K562 (cell line): ENCODE data around the gene UGT1A3. TPM values are rescaled to one million over a fixed set of nuclear protein-coding genes. Genes with fewer than 3 reads are reported as not detected.

Source experiments
- ATF2 ChIP-seq: sonication (generic); formaldehyde crosslinking; IDR thresholded peaks from 2 replicates; pipeline ENCODE4 v1.8.1; 2022; ENCODE audit warnings: missing genetic modification reagents
- E2F1 ChIP-seq: sonication (generic); formaldehyde crosslinking; IDR thresholded peaks from 2 replicates; pipeline ENCODE4 v1.8.1; 2023; ENCODE audit warnings: mild to moderate bottlenecking, missing genetic modification reagents, moderate library complexity
- IRF2 ChIP-seq: sonication (generic); formaldehyde crosslinking; IDR thresholded peaks from 2 replicates; pipeline ENCODE4 v1.8.1; 2022; ENCODE audit warnings: mild to moderate bottlenecking, missing genetic modification reagents
- JUND ChIP-seq, 2 experiments: IDR thresholded peaks; 2 replicates in 1 of 2; 3 replicates in 1 of 2; pipeline ENCODE4 v1.6.1; 2011; ENCODE audit warnings: borderline replicate concordance in 2 of 2, low read depth in 2 of 2, low read length in 2 of 2, improper control_type of control experiment in 1 of 2, missing biosample characterization in 1 of 2, missing genetic modification characterization in 1 of 2, missing genetic modification reagents in 1 of 2
- PML ChIP-seq: IDR thresholded peaks from 2 replicates; pipeline ENCODE4 v1.6.1; 2012; ENCODE audit warnings: low read length, inconsistent platforms
- SAFB ChIP-seq: fragments of 200-400 bp; formaldehyde crosslinking; IDR thresholded peaks from 2 replicates; pipeline ENCODE4 v1.6.1; 2017; ENCODE audit warnings: low read depth, low read length, borderline replicate concordance
- SIRT6 ChIP-seq: IDR thresholded peaks from one replicate; pipeline ENCODE4 v1.6.1; 2012; ENCODE audit warnings: low read depth, mild to moderate bottlenecking, control low read depth, inconsistent platforms, low read length, moderate library complexity
- STAT5B ChIP-seq: fragments of 250-450 bp; sonication (Bioruptor Pico); IDR thresholded peaks from 2 replicates; pipeline ENCODE4 v1.8.0; 2021; ENCODE audit warnings: mild to moderate bottlenecking, inconsistent platforms
- TGIF2 ChIP-seq: sonication (generic); formaldehyde crosslinking; IDR thresholded peaks from 2 replicates; pipeline ENCODE4 v1.8.1; 2022; ENCODE audit warnings: mild to moderate bottlenecking, missing genetic modification reagents, moderate library complexity
- ZKSCAN3 ChIP-seq: fragments of 250-450 bp; sonication (Bioruptor Pico); IDR thresholded peaks from 2 replicates; pipeline ENCODE4 v1.4.0; 2020
- ZNF384 ChIP-seq: IDR thresholded peaks from 2 replicates; pipeline ENCODE4 v1.6.1; 2012; ENCODE audit warnings: low read depth, low read length, improper control_type of control experiment
- ZNF445 ChIP-seq: fragments of 250-450 bp; sonication (Bioruptor Pico); IDR thresholded peaks from 2 replicates; pipeline ENCODE4 v1.4.0; 2020; ENCODE audit warnings: low read depth, mild to moderate bottlenecking, moderate library complexity
- ZNF696 ChIP-seq: fragments of 250-450 bp; sonication (Bioruptor Pico); conservative IDR thresholded peaks from 2 replicates; pipeline ENCODE4 v1.4.0; 2020; ENCODE audit warnings: mild to moderate bottlenecking, moderate library complexity
- ZNF778 ChIP-seq: fragments of 450-650 bp; formaldehyde crosslinking; IDR thresholded peaks from 2 replicates; pipeline ENCODE4 v1.4.0; 2020; ENCODE audit warnings: mild to moderate bottlenecking, moderate library complexity
- ZNF785 ChIP-seq: fragments of 250-450 bp; sonication (Bioruptor Pico); IDR thresholded peaks from 2 replicates; pipeline ENCODE4 v1.4.0; 2020; ENCODE audit warnings: mild to moderate bottlenecking
- polyA plus RNA-seq, 8 experiments: library from polyadenylated mRNA; depleted of rRNA in 4 of 8; stranded (reverse) in 5 of 8; unstranded in 3 of 8; fragments of >200 nt; fragmentation: Nextera tagmentation in 2 of 8; fragmentation: Illumina TruSeq in 1 of 8; extraction: Ambion mirVana in 2 of 8; extraction: Trizol in 1 of 8; gene quantifications; 2 replicates each; pipeline versions ENCODE4 v1.2.1 to v1.2.3, GENCODE V29; 2011 to 2014; ENCODE audit warnings: inconsistent platforms in 1 of 8, missing spikeins in 1 of 8
- total RNA-seq, 7 experiments: library from RNA; depleted of rRNA in 6 of 7; stranded (reverse); fragments of >200 nt in 6 of 7; fragmentation: Illumina TruSeq in 2 of 7; extraction: Trizol in 2 of 7; gene quantifications; 2 replicates each; pipeline versions ENCODE4 v1.2.1 to v1.2.3, GENCODE V29; 2011 to 2021; ENCODE audit warnings: low replicate concordance in 1 of 7
- TF ChIP-seq, protein P1 (sequence below): fragments of 250-450 bp; sonication (Bioruptor Pico); IDR thresholded peaks from 2 replicates; pipeline ENCODE4 v1.5.0; 2020; ENCODE audit warnings: mild to moderate bottlenecking, borderline replicate concordance
- TF ChIP-seq, protein P2 (sequence below): fragments of 250-450 bp; sonication (Bioruptor Pico); IDR thresholded peaks from 2 replicates; pipeline ENCODE4 v1.5.0; 2022; ENCODE audit warnings: mild to moderate bottlenecking

UGT1A3 gene
- total and polyA plus RNA-seq, 9 of the 15 experiments (the other 6 are each of a cell fraction or from before 2014, with no cell fraction given): not detected

GRCh38 chr2:233700028-233700635 lies 28.7 kb upstream of the UGT1A3 start (continued):
- TF ChIP-seq, protein P1, sequence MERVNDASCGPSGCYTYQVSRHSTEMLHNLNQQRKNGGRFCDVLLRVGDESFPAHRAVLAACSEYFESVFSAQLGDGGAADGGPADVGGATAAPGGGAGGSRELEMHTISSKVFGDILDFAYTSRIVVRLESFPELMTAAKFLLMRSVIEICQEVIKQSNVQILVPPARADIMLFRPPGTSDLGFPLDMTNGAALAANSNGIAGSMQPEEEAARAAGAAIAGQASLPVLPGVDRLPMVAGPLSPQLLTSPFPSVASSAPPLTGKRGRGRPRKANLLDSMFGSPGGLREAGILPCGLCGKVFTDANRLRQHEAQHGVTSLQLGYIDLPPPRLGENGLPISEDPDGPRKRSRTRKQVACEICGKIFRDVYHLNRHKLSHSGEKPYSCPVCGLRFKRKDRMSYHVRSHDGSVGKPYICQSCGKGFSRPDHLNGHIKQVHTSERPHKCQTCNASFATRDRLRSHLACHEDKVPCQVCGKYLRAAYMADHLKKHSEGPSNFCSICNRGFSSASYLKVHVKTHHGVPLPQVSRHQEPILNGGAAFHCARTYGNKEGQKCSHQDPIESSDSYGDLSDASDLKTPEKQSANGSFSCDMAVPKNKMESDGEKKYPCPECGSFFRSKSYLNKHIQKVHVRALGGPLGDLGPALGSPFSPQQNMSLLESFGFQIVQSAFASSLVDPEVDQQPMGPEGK (CRISPR knock-in tag): no peak
- TF ChIP-seq, protein P2, sequence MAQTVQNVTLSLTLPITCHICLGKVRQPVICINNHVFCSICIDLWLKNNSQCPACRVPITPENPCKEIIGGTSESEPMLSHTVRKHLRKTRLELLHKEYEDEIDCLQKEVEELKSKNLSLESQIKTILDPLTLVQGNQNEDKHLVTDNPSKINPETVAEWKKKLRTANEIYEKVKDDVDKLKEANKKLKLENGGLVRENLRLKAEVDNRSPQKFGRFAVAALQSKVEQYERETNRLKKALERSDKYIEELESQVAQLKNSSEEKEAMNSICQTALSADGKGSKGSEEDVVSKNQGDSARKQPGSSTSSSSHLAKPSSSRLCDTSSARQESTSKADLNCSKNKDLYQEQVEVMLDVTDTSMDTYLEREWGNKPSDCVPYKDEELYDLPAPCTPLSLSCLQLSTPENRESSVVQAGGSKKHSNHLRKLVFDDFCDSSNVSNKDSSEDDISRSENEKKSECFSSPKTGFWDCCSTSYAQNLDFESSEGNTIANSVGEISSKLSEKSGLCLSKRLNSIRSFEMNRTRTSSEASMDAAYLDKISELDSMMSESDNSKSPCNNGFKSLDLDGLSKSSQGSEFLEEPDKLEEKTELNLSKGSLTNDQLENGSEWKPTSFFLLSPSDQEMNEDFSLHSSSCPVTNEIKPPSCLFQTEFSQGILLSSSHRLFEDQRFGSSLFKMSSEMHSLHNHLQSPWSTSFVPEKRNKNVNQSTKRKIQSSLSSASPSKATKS (CRISPR knock-in tag): no peak
- no peak for TF ChIP-seq ZNF384
- TF ChIP-seq SIRT6: no peak
- no peak for TF ChIP-seq ZNF696 (CRISPR knock-in tag)
- TF ChIP-seq TGIF2 (CRISPR knock-in tag): no peak
- TF ChIP-seq SAFB: no peak
- no peak; the same call in 1 of the 2 replicates for TF ChIP-seq JUND (IDR thresholded peaks at IDR 0.05; ENCODE audit: borderline replicate concordance, low read depth, low read length)
- TF ChIP-seq JUND (tag; IDR thresholded peaks at IDR 0.05; ENCODE audit: borderline replicate concordance, low read depth, low read length): no peak
- no peak for TF ChIP-seq ZNF445
- no peak for TF ChIP-seq ZNF785 (CRISPR knock-in tag)
- TF ChIP-seq ATF2 (CRISPR knock-in tag): no peak
- no peak for TF ChIP-seq PML
- TF ChIP-seq STAT5B (CRISPR knock-in tag): no peak
- TF ChIP-seq ZNF778 (CRISPR knock-in tag): no peak
- TF ChIP-seq IRF2: no peak
- TF ChIP-seq ZKSCAN3 (CRISPR knock-in tag): no peak
- no peak for TF ChIP-seq E2F1 (CRISPR knock-in tag)
